Inflammatory macrophage (primary cell): ENCODE data around the gene MPV17L2.

ENCODE experiments used
- DNase-seq, 2 donors: peaks; one replicate each; pipeline ENCODE4 v3.0.0-alpha.2; 2020 to 2022

Gene MPV17L2

GRCh38 chr19:18218600-18218999, 25.6 kb downstream of the MPV17L2 start:
- DNase-seq = no peak

GRCh38 chr19:18219911-18220631, 27.1 kb downstream of the MPV17L2 start:
- DNase-seq = no peak

- no peak for DNase-seq
These were observed 27.7 kb downstream of the MPV17L2 start for GRCh38 chr19:18220632-18221275.

GRCh38 chr19:18221815-18222725, 29.1 kb downstream of the MPV17L2 start:
- no peak for DNase-seq

- peak; percentile 38 to 58 for DNase-seq
These were observed 31.0 kb downstream of the MPV17L2 start for GRCh38 chr19:18223860-18224524.

GRCh38 chr19:18224525-18225354, 31.7 kb downstream of the MPV17L2 start:
- peak; percentile 99 to 100 for DNase-seq

- no peak for DNase-seq
These were observed 32.3 kb downstream of the MPV17L2 start for GRCh38 chr19:18225355-18225701.

GRCh38 chr19:18225702-18226468, 32.9 kb downstream of the MPV17L2 start, which contains the start of gene PDE4C:
Gene PDE4C (minus strand): TSS chr19:18226438. CDS start chr19:18226415, 23 bp downstream.
- DNase-seq = no peak

- DNase-seq = no peak
These were observed 34.1 kb downstream of the MPV17L2 start for GRCh38 chr19:18226956-18227780.

GRCh38 chr19:18227781-18228271, 34.8 kb downstream of the MPV17L2 start:
- no peak for DNase-seq

- DNase-seq = no peak
These were observed 36.5 kb downstream of the MPV17L2 start for GRCh38 chr19:18229474-18229873.

- DNase-seq = no peak
These were observed 36.9 kb downstream of the MPV17L2 start for GRCh38 chr19:18229915-18230314.

GRCh38 chr19:18230941-18231734, 38.1 kb downstream of the MPV17L2 start:
- DNase-seq = peak; percentile 16 to 47

- peak; percentile 11 to 47 for DNase-seq
These were observed 38.8 kb downstream of the MPV17L2 start for GRCh38 chr19:18231775-18232174.

GRCh38 chr19:18232540-18233223, 39.7 kb downstream of the MPV17L2 start:
- DNase-seq = peak in 1 of 2 donors; percentile 18

- DNase-seq = peak; percentile 26 to 50
These were observed 40.3 kb downstream of the MPV17L2 start for GRCh38 chr19:18233224-18233825.

GRCh38 chr19:18234194-18234593, 41.2 kb downstream of the MPV17L2 start:
- no peak for DNase-seq

- no peak for DNase-seq
These were observed 46.3 kb downstream of the MPV17L2 start for GRCh38 chr19:18239303-18239702.
